GM06990 (cell line): ENCODE results near the gene LRBA.

Source experiments
- DNase-seq: peaks from one replicate; pipeline ENCODE4 v3.0.0-alpha.2; 2011; ENCODE audit not compliant: insufficient read length; ENCODE audit errors: extremely low read depth
- H3K27me3 ChIP-seq: replicated peaks from 2 replicates; pipeline ENCODE4 v1.6.0; 2011; ENCODE audit warnings: low read length; ENCODE audit not compliant: control insufficient read depth, insufficient read depth
- H3K36me3 ChIP-seq: 2 replicates; pipeline ENCODE4 v1.5.1; 2011; ENCODE audit warnings: low read length; ENCODE audit not compliant: control insufficient read depth, insufficient read depth
- H3K4me3 ChIP-seq: replicated peaks from 2 replicates; pipeline ENCODE4 v1.5.1; 2011; ENCODE audit warnings: low read depth, mild to moderate bottlenecking, control low read depth, low read length
- TF ChIP-seq, protein P1 (sequence below): IDR thresholded peaks from 2 replicates; pipeline ENCODE4 v1.5.1; 2011; ENCODE audit warnings: low read length, control low read depth, mild to moderate bottlenecking, inconsistent platforms; ENCODE audit not compliant: insufficient read depth, poor library complexity, severe bottlenecking

Gene LRBA

DNA sequence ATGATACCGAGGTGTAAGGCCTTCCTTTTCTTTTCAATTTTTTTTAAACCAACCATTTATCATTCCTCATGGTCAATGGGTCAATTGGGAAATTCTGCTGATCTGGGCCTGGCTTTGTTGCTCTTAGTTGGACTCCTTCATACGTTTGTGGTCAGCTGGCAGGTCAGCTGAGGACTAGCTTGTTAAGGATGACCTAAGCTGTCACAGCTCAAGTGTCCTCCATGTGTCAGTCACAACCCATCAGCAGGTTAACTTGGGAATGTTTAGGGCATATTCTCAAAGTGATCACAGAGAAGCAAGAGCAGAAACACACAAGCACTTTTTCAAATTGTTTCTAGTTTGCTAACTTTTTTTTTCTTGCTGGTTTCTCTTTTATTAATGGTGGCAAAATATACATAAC is 550.6 kb downstream of the LRBA start:
- no peak overlapping the region for H3K4me3 ChIP-seq
- H3K27me3 ChIP-seq = no peaks in the 10 kb centered on the region
- no peaks in the 10 kb centered on the region for H3K36me3 ChIP-seq
- TF ChIP-seq, protein P1, sequence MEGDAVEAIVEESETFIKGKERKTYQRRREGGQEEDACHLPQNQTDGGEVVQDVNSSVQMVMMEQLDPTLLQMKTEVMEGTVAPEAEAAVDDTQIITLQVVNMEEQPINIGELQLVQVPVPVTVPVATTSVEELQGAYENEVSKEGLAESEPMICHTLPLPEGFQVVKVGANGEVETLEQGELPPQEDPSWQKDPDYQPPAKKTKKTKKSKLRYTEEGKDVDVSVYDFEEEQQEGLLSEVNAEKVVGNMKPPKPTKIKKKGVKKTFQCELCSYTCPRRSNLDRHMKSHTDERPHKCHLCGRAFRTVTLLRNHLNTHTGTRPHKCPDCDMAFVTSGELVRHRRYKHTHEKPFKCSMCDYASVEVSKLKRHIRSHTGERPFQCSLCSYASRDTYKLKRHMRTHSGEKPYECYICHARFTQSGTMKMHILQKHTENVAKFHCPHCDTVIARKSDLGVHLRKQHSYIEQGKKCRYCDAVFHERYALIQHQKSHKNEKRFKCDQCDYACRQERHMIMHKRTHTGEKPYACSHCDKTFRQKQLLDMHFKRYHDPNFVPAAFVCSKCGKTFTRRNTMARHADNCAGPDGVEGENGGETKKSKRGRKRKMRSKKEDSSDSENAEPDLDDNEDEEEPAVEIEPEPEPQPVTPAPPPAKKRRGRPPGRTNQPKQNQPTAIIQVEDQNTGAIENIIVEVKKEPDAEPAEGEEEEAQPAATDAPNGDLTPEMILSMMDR = no peak
- no peak for DNase-seq

DNA sequence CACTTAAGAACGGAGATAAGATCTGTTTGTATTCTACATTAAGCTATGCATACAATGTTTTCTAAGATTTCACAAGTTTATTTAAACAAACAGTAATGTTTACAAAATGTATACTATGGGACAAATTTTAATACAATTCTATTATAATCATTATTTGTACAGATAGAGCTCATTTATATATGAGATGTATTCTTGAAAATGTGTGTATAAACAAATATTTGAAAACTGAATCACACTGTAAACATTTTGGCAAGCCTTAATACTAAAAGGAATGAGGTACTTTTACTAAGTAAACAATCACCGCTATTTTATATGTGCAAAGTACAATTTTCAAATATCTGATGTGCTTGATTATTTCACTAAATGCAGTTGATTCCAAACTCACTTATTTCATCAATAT is 552.3 kb downstream of the LRBA start:
- no peak for DNase-seq
- TF ChIP-seq, protein P1 = no peak
- H3K27me3 ChIP-seq = no peaks in the 10 kb centered on the region
- no peaks in the 10 kb centered on the region for H3K36me3 ChIP-seq
- H3K4me3 ChIP-seq = no peak overlapping the region

DNA sequence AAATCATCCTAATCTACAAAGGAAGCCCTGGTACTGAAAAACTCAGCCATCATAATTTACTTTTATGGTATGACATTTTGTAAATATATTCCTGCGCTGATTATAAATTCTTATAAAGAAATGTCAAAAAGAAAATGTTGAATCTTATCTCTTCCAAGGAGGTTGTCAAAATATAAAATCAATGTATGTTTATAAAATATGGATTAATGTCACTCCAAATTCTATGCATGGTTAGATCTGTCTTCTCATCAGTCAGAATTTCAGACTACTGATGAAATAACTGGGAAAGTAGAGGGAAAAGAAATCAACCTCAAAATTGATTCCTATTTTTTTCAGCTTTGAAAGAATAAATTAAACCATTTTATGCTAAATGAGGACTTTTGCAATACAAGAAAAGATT is 553.1 kb downstream of the LRBA start:
- TF ChIP-seq, protein P1 = no peak
- H3K36me3 ChIP-seq = no peaks in the 10 kb centered on the region
- no peak for DNase-seq

DNA sequence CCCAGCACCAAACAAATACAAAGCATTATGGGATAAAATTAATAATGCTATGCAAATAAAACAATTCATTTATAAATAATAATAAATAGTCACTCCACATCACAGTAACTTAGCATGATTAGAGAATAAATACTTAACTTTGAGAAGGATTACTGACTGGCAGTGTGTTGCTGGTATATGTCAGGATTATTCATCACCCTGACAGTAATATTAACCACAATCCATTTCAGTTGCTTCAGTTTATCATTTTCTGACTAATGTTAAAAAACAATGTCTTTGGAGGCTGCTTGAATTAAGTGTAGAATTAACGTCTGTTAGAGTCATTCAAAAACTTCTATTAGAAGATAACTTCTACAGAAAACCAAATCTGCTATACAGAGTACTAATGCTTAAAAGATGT is 557.3 kb downstream of the LRBA start:
- Histone ChIP-seq H3K36me3 (no peaks in the 10 kb centered on the region), H3K27me3 (no peaks in the 10 kb centered on the region), H3K4me3 (no peak overlapping the region)
- DNase-seq = no peak
- TF ChIP-seq, protein P1 = no peak

More for the DNA sequence above, 553.1 kb downstream of the LRBA start:
- H3K4me3 ChIP-seq = no peak overlapping the region
- no peaks in the 10 kb centered on the region for H3K27me3 ChIP-seq

DNA sequence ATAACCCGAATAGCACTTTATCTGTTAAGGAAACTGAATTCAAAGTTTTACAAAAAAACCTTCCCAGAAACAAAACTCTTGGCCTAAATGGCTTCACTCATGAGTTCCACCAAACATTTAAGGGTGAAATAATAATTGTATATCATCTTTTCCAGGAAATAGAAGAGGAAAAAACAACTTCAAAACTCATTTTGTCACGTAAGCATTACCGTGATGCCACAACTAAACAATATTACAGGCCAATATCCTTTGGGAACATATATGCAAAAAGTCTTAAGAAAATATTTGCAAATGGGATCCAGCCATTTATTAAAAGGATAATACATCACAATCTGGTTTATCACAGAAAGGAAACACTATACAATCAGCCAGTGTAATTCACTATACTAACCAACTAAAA is 563.2 kb downstream of the LRBA start:
- DNase-seq = no peak
- TF ChIP-seq, protein P1 = no peak
- no peaks in the 10 kb centered on the region for H3K36me3 ChIP-seq
- H3K4me3 ChIP-seq = no peak overlapping the region
- H3K27me3 ChIP-seq = no peaks in the 10 kb centered on the region

DNA sequence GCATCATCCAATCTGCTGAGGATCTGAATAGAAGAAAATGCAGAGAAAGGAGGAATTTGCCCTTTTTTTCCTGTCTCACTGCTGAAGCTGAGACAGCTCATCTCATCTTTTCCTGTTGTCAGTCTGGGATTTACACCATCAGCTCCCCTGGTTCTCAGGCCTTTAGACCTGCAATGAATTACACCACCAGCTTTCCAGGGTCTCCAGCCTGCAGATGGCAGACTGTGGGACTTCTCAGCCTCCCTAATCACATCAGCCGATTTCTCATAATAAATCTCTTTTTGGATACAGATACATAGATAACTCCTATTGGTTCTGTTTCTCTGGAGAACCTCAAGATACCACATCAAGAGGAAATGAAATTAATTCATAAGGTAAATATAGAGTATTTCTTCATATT is 567.7 kb downstream of the LRBA start:
- no peaks in the 10 kb centered on the region for H3K36me3 ChIP-seq
- TF ChIP-seq, protein P1 = no peak
- no peaks in the 10 kb centered on the region for H3K27me3 ChIP-seq
- H3K4me3 ChIP-seq = no peak overlapping the region
- DNase-seq = no peak
